GM12892 (cell line): ENCODE results near the gene DENND5B.

Source experiments
- POLR2A ChIP-seq: IDR thresholded peaks from 2 replicates; pipeline ENCODE4 v1.6.1; 2011; ENCODE audit warnings: low read depth, low read length, control low read depth
- POLR2AphosphoS5 ChIP-seq: IDR thresholded peaks from 2 replicates; pipeline ENCODE4 v1.6.1; 2011; ENCODE audit warnings: low read depth, low read length, control low read depth

DNA sequence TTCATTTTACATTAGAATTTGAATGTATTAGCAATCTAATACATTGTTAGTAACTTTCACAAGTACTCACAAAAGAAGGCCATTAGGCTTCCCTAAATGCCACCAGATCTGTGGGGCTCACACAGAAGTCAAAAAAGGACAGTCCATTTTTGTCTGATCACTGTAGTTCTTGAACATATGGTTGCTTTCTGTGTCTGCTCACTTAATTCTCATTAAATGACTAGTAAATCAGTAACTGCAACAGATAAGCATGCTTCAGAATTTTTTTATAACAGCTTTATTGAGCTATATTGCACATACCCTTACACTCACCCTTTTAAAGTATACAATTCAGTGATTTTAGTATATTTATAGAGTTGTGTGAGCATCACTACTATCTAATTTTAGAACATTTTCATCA is 71.4 kb downstream of the DENND5B start:
- no peak for TF ChIP-seq POLR2AphosphoS5
- no peak for TF ChIP-seq POLR2A
